ENCODE results near the gene GPC3.
"Not testable (repeated sequence)": the region's sequence is repeated elsewhere in the genome, so short reads cannot be mapped to it uniquely, and the experiment has no call there.

GPC3 gene

GRCh38 chrX:133783274-133783673, 202.1 kb downstream of the GPC3 start:
- H3K4me3 ChIP-seq (replicated peaks; ENCODE audit: low read depth, low read length): no peak overlapping the region
- no peak for DNase-seq (ENCODE audit: extremely low read depth, low read depth)
- TF ChIP-seq, protein P1, sequence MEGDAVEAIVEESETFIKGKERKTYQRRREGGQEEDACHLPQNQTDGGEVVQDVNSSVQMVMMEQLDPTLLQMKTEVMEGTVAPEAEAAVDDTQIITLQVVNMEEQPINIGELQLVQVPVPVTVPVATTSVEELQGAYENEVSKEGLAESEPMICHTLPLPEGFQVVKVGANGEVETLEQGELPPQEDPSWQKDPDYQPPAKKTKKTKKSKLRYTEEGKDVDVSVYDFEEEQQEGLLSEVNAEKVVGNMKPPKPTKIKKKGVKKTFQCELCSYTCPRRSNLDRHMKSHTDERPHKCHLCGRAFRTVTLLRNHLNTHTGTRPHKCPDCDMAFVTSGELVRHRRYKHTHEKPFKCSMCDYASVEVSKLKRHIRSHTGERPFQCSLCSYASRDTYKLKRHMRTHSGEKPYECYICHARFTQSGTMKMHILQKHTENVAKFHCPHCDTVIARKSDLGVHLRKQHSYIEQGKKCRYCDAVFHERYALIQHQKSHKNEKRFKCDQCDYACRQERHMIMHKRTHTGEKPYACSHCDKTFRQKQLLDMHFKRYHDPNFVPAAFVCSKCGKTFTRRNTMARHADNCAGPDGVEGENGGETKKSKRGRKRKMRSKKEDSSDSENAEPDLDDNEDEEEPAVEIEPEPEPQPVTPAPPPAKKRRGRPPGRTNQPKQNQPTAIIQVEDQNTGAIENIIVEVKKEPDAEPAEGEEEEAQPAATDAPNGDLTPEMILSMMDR (IDR thresholded peaks at IDR 0.05; ENCODE audit: low read depth, low read length, missing control alignments): no peak

GRCh38 chrX:133781174-133781573, 204.2 kb downstream of the GPC3 start:
- no peak for DNase-seq (ENCODE audit: extremely low read depth, low read depth)
- TF ChIP-seq, protein P1 (IDR thresholded peaks at IDR 0.05; ENCODE audit: low read depth, low read length, missing control alignments): no peak
- no peak overlapping the region for H3K4me3 ChIP-seq (replicated peaks; ENCODE audit: low read depth, low read length)

DNA sequence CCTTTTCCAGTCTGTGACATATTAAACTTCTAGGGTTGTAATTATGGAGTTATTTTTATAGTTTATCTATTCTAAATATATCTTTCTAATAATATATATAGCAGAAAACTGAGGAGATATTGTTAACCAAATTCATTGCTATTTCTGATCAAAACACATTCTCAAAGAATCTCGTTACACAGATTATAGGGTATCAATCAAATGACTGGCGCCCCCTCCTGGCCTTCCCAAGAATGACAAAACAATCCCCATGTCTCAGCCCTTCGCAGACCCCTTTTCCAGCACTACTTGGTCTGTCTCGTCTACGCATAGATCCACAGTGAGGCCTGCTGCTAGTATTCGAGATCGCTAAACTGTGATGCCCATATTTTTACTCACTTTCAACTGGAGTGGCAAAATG, 209.3 kb downstream of the GPC3 start:
- H3K4me3 ChIP-seq (replicated peaks; ENCODE audit: low read depth, low read length): no peak overlapping the region
- DNase-seq (ENCODE audit: extremely low read depth, low read depth): no peak
- TF ChIP-seq, protein P1 (IDR thresholded peaks at IDR 0.05; ENCODE audit: low read depth, low read length, missing control alignments): peak; percentile 49

GRCh38 chrX:133774807-133775206, 210.6 kb downstream of the GPC3 start:
- TF ChIP-seq, protein P1 (IDR thresholded peaks at IDR 0.05; ENCODE audit: low read depth, low read length, missing control alignments): no peak
- DNase-seq (ENCODE audit: extremely low read depth, low read depth): no peak
- H3K4me3 ChIP-seq (replicated peaks; ENCODE audit: low read depth, low read length): no peak overlapping the region

- DNase-seq (ENCODE audit: extremely low read depth, low read depth): no peak
- no peak overlapping the region for H3K4me3 ChIP-seq (replicated peaks; ENCODE audit: low read depth, low read length)
- TF ChIP-seq, protein P1 (IDR thresholded peaks at IDR 0.05; ENCODE audit: low read depth, low read length, missing control alignments): no peak
These were observed 214.2 kb downstream of the GPC3 start for GRCh38 chrX:133771086-133771646.

GRCh38 chrX:133762976-133763548, 222.3 kb downstream of the GPC3 start:
- DNase-seq (ENCODE audit: extremely low read depth, low read depth); H3K4me3 ChIP-seq (replicated peaks; ENCODE audit: low read depth, low read length): not testable (repeated sequence)

DNA sequence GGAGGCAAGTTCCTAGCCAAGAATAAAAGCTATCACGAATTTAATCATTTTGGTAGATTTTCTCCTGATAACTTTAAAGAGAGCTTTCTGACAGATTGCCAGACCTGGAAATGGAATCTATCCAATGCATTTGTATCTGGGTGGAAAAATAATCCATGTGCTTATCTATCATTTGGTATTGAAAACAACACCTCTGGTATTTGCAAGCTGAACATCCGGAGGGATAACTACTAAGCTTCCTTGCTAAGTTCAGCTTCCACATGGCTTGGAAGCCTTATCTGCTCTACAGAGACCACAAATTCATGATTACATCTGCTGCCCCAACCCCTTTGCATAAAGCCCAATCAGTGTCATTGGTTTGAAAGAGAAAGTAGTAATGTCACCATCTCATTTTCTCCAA, 230.7 kb downstream of the GPC3 start:
- TF ChIP-seq, protein P1 (IDR thresholded peaks at IDR 0.05; ENCODE audit: low read depth, low read length, missing control alignments): no peak
- no peak overlapping the region for H3K4me3 ChIP-seq (replicated peaks; ENCODE audit: low read depth, low read length)
- DNase-seq (ENCODE audit: extremely low read depth, low read depth): no peak

Measured in HFF-Myc (cell line).